Panc1 (cell line): ENCODE data around the gene VWA7. TPM values are rescaled to one million over a fixed set of nuclear protein-coding genes. Genes with fewer than 3 reads are reported as not detected.

Experiments
- ATAC-seq: fragments of 200-7000 bp; cut with Tn5 transposase; 2 replicates; pipeline ENCODE4 v1.9.1; 2020; ENCODE audit warnings: mild to moderate bottlenecking, moderate library complexity
- BruUV-seq: library from RNA; stranded (reverse); fragments of 400-500 nt; replicated peaks from 2 replicates; lab custom pipeline; 2021; lab: Mats Ljungman, UMichigan
- CTCF ChIA-PET: fragments of 300-600 bp; sonication (Branson Sonifier 250); formaldehyde crosslinking; loops from one replicate; lab custom pipeline; 2022; ENCODE audit warnings: antibody characterized with exemption; lab: Charles Lee
- POLR2A ChIA-PET: fragments of 300-600 bp; sonication (Branson Sonifier 250); formaldehyde crosslinking; loops from one replicate; lab custom pipeline; 2022; ENCODE audit warnings: antibody characterized with exemption; lab: Charles Lee
- DNase-seq: peaks from one replicate; pipeline ENCODE4 v3.0.0-alpha.2; 2010; ENCODE audit warnings: low read depth, low spot score
- H3K27ac ChIP-seq: 2 replicates; pipeline ENCODE4 v1.5.1; 2011; ENCODE audit warnings: mild to moderate bottlenecking, low read length, inconsistent platforms
- H3K27me3 ChIP-seq: fragments of 200-500 bp; sonication (Bioruptor generic); 2 replicates; pipeline ENCODE4 v1.6.0; 2014; ENCODE audit warnings: low read length, inconsistent platforms; ENCODE audit not compliant: control insufficient read depth, insufficient read depth
- H3K36me3 ChIP-seq: fragments of 200-500 bp; sonication (Bioruptor generic); 2 replicates; pipeline ENCODE4 v1.5.1; 2014; ENCODE audit warnings: inconsistent platforms, mild to moderate bottlenecking, low read length, moderate library complexity; ENCODE audit not compliant: control insufficient read depth, insufficient read depth
- H3K4me1 ChIP-seq: 2 replicates; pipeline ENCODE4 v1.5.1; 2011; ENCODE audit warnings: inconsistent platforms, mild to moderate bottlenecking, low read length, moderate library complexity; ENCODE audit not compliant: control insufficient read depth, insufficient read depth
- H3K4me3 ChIP-seq, 2 experiments: 2 replicates each; pipeline ENCODE4 v1.5.1; 2011 to 2012; ENCODE audit warnings: low read depth in 2 of 2, low read length in 2 of 2, mild to moderate bottlenecking in 2 of 2, inconsistent platforms in 1 of 2, moderate library complexity in 1 of 2
- H3K9me3 ChIP-seq: fragments of 200-500 bp; sonication (Bioruptor generic); 2 replicates; pipeline ENCODE4 v1.5.1; 2014; ENCODE audit warnings: low read depth, mild to moderate bottlenecking, inconsistent platforms, low read length, moderate library complexity; ENCODE audit not compliant: control insufficient read depth, insufficient read depth
- CTCF ChIP-seq: fragments of 450-650 bp; IDR thresholded peaks from 2 replicates; pipeline ENCODE4 v1.5.1; 2017; ENCODE audit warnings: mild to moderate bottlenecking
- POLR2AphosphoS5 ChIP-seq: IDR thresholded peaks from 2 replicates; pipeline ENCODE4 v1.6.1; 2012; ENCODE audit warnings: mild to moderate bottlenecking, low read depth, low read length, moderate library complexity
- REST ChIP-seq, 2 experiments: IDR thresholded peaks; 2 replicates each; pipeline ENCODE4 v1.6.1; 2011 to 2012; ENCODE audit warnings: low read depth in 2 of 2, control low read depth in 1 of 2, low read length in 1 of 2, mild to moderate bottlenecking in 1 of 2, moderate library complexity in 1 of 2; ENCODE audit not compliant: insufficient read depth in 1 of 2
- SIN3A ChIP-seq: IDR thresholded peaks from 2 replicates; pipeline ENCODE4 v1.6.1; 2012; ENCODE audit warnings: low read depth, mild to moderate bottlenecking, low read length, moderate library complexity, borderline replicate concordance; ENCODE audit not compliant: insufficient read depth
- TCF7L2 ChIP-seq: IDR thresholded peaks from 2 replicates; pipeline ENCODE4 v1.6.1; 2011; ENCODE audit warnings: mild to moderate bottlenecking, low read depth, low read length, inconsistent platforms
- in situ Hi-C: cut with HindIII; loops from 2 replicates; pipeline ENCODE4 v1.10.0; 2016; ENCODE audit warnings: low sequenced_read_pairs, low pct_unique_long_range_greater_than_20kb
- intact Hi-C: fragments of 100-400 bp; cut with micrococcal nuclease; formaldehyde crosslinking; loops from one replicate; pipeline ENCODE4 v1.10.0; 2022; ENCODE audit not compliant: unreplicated experiment
- total RNA-seq: library from RNA; stranded (reverse); gene quantifications from one replicate; pipeline ENCODE4 v1.2.1, GENCODE V29; 2021; ENCODE audit not compliant: unreplicated experiment

Gene VWA7
- total RNA-seq, 1 experiment from 2014 or later, result 4.3 TPM

DNA sequence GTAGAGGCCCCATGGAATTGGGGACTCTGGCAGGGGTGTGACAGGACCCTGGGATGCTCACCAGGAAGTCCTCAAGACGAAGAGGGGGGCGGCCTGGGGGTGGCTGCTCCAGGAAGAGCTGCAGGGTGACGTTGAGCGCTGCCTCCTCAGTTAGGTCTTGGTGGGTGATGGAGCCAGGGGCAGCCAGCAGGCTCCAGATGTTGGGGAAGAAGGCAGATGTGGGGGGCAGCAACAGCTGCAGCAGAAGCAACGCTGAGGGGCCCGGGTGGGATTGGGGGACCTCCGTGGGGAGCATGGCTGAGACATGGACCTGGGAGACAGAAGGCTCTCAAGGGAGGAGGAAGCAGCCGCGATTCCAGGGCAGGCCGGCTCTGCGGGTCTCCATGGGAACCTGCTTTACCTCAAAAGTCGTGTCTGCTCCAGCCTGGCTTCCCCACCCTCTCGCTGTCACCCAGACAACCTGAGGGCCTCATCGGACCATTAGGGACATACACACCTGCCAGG lies 591 bp downstream of the VWA7 start:
- no peak for DNase-seq
- Histone ChIP-seq H3K27me3 (no peaks in the 10 kb centered on the region), H3K9me3 (no peaks in the 10 kb centered on the region), H3K27ac (peak overlapping the region; percentile 74), H3K4me3 (peak overlapping the region in 1 of 2 experiments; percentile 3; a peak in 1 of 4 replicates), H3K4me1 (peaks cover 31% of the 10 kb centered on the region), H3K36me3 (no peaks in the 10 kb centered on the region)
- TF ChIP-seq REST (IDR thresholded peaks at IDR 0.05; ENCODE audit: insufficient read depth in 1 of 2, low read depth in 2 of 2, low read length in 1 of 2), result no peak
- TF ChIP-seq CTCF, result no peak
- TF ChIP-seq TCF7L2, result no peak
- TF ChIP-seq POLR2AphosphoS5, result no peak
- TF ChIP-seq SIN3A, result no peak
- ChIA-PET POLR2A (interaction anchor here (0.6 kb wide), 1 partner anchor 140 kb away, joined by 11 read pairs; no protein-coding TSS in a partner anchor), CTCF (no interaction called here)
- in situ Hi-C loops (no loop called here), intact Hi-C loops (loop anchor here (10.0 kb wide), 1 partner anchor 48 kb away; the partner anchor contains the start of gene HSPA1B)
- no TSS peak for BruUV-seq
- peak; percentile 28 for ATAC-seq

DNA sequence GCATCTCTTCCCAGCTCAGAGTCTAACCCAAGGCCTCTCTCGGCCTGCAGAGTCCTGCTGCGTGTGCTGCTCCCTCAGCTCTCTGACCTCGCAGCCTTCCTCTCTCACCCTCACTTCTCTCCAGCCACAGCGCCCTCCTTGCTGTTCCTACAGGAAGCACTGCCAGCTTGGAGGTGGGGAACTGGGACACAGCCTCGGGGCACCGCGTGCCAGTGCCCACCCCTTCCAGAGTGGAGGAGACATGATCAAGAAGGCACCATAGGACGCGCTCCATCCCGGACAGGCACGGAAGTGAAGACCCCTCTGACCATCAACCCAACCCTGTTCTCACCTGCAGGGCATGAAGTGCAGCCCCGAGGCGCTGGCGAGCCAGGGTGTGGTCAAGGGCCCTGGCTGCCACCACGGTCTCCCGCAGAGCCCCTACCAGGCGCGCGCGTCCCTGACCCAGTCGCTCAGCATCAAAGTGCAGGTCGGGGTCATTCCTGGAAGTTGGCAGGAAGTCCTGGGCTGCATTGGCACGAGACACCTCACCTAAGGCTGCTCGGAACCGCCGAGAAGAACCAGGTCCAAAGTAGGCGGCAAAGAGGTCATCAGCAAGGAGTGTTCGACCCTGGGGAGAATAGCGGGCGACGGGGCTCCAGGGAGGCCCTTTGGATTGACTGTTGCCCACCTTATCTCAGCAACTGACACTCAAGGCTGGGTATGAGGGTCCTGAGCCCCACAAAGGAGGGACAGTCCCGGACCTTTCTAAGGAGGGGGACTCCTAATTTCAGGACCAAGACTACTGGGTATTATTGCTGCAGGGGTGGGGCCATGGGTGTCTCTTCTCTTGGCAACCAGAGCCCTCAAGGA lies 1.3 kb downstream of the VWA7 start:
- TF ChIP-seq TCF7L2 (no peak), CTCF (no peak), POLR2AphosphoS5 (no peak), SIN3A (no peak), REST (IDR thresholded peaks at IDR 0.05; ENCODE audit: insufficient read depth in 1 of 2, low read depth in 2 of 2, low read length in 1 of 2) (no peak)
- intact Hi-C loops, result loop anchor here (10.0 kb wide), 1 partner anchor 49 kb away; the partner anchor contains the start of gene HSPA1B
- in situ Hi-C loops, result no loop called here
- ATAC-seq (no peak), DNase-seq (no peak)
- no peaks in the 10 kb centered on the region for H3K9me3 ChIP-seq
- no peaks in the 10 kb centered on the region for H3K27me3 ChIP-seq
- H3K27ac ChIP-seq, result peak overlapping the region; percentile 48
- ChIA-PET POLR2A (interaction anchor here (0.5 to 0.7 kb wide), 3 partner anchors 59 to 1542 kb away, joined by 3 to 8 read pairs (median 6); no protein-coding TSS in a partner anchor), CTCF (interaction anchor here (0.6 to 1.2 kb wide), 3 partner anchors 16 to 192 kb away, joined by 3 to 7 read pairs (median 5); no protein-coding TSS in a partner anchor)
- H3K36me3 ChIP-seq, result no peaks in the 10 kb centered on the region
- no TSS peak for BruUV-seq
- H3K4me1 ChIP-seq, result peaks cover 31% of the 10 kb centered on the region
- no peak overlapping the region for H3K4me3 ChIP-seq
